Measurements from ENCODE around the gene GNAL. TPM values are rescaled to one million over a fixed set of nuclear protein-coding genes. Genes with fewer than 3 reads are reported as not detected.

GNAL gene
- total RNA-seq, 2 experiments from 2014 or later, result 0.11 to 0.19 TPM

DNA sequence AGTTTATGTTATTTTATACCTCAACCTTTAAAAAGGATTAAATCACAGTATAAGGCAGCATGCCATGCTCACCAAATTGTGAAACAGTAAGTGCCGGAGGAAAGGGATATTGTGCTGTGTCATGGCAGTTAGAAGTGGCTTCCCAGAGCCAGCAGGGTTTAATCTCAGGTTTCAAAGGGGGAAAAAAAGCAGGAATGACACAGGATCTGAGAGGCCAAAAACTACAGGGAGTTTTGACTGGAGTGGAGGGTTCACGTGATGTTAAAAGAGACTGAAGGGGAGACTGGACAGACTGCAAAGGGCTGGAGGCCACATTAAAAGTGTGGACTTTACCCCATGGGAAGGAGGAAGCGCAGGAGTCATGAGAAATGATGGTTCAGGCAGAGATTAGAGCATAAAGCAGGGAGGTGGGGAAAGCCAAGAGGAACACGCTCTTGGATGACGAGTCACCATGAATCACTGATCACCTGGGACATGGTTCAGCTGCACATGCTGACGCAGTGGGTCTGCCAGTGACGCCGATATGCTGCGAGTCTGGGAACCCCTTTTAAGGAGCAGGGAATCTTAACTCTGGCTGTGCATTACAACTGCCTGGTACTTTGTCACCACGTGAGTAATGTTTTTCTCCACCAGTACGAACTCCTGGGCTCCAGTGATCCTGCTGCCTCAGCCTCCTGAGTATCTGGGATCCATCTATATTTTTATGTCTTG is 168.3 kb downstream of the GNAL start:
- peaks cover 12% of the 10 kb centered on the region for H3K4me1 ChIP-seq (ENCODE audit: insufficient read depth, low read length)
- Mint-ChIP-seq H3K4me1 (ENCODE audit: low read depth) (peaks cover 27% of the 10 kb centered on the region), H3K9me3 (no peaks in the 10 kb centered on the region), H3K27me3 (no peaks in the 10 kb centered on the region), H3K36me3 (ENCODE audit: low read depth) (peaks cover 10% of the 10 kb centered on the region), H3K4me3 (no peak overlapping the region), H3K27ac (peak overlapping the region; percentile 6)
- no peak overlapping the region for H3K4me3 ChIP-seq (ENCODE audit: low read length)
- peak in 2 of 14 experiments; percentile 65 to 75 for DNase-seq
- H3K27me3 ChIP-seq (ENCODE audit: control insufficient read depth in 1 of 2, insufficient read depth in 2 of 2, low read length in 2 of 2), result no peaks in the 10 kb centered on the region
- ChIA-PET CTCF (no interaction called here), POLR2A (no interaction called here)
- no peaks in the 10 kb centered on the region for H3K9me3 ChIP-seq (ENCODE audit: control insufficient read depth in 1 of 2, insufficient read depth in 1 of 2, low read length in 2 of 2)
- TF ChIP-seq, protein P1, sequence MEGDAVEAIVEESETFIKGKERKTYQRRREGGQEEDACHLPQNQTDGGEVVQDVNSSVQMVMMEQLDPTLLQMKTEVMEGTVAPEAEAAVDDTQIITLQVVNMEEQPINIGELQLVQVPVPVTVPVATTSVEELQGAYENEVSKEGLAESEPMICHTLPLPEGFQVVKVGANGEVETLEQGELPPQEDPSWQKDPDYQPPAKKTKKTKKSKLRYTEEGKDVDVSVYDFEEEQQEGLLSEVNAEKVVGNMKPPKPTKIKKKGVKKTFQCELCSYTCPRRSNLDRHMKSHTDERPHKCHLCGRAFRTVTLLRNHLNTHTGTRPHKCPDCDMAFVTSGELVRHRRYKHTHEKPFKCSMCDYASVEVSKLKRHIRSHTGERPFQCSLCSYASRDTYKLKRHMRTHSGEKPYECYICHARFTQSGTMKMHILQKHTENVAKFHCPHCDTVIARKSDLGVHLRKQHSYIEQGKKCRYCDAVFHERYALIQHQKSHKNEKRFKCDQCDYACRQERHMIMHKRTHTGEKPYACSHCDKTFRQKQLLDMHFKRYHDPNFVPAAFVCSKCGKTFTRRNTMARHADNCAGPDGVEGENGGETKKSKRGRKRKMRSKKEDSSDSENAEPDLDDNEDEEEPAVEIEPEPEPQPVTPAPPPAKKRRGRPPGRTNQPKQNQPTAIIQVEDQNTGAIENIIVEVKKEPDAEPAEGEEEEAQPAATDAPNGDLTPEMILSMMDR (IDR thresholded peaks at IDR 0.05), result no peak
- H3K36me3 ChIP-seq (ENCODE audit: insufficient read depth, low read length), result peaks cover 7% of the 10 kb centered on the region
- no peak for ATAC-seq (ENCODE audit: poor library complexity)
- no peak overlapping the region for H3K27ac ChIP-seq (ENCODE audit: low read depth in 1 of 2, low read length in 2 of 2)
- intact Hi-C loops (cut with DNase I, micrococcal nuclease), result loop anchor here in 1 of 2 experiments (10.0 kb wide), 1 partner anchor 103 kb away; no protein-coding TSS in a partner anchor

DNA sequence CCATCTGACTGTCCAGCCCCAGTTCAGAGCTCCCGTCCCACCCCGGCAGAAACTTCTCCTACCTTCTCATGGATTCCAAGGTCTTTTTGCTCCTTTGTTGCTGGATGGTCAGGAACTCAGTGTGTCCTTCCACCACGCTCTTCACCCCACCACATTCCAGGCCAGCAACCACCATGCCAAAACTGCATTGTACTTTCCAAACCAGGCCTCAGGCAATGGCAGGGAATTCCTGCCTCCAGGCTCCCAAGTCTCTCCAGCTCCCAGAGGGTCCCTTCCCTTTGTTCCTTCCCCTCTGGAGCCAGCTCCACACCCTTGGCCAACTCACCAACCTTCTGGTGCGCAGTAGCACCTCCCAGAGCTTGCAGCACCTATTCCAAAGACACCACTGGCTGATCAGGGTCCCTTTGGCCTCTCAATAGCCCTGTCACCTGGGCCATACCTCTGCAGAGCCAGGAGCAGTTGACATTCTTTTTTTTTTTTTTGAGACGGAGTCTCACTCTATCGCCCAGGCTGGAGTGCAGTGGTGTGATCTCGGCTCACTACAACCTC is 170.3 kb downstream of the GNAL start:
- Mint-ChIP-seq H3K4me1 (ENCODE audit: low read depth) (peaks cover 7% of the 10 kb centered on the region), H3K27ac (no peak overlapping the region)
- TF ChIP-seq, protein P1 (IDR thresholded peaks at IDR 0.05), result no peak

DNA sequence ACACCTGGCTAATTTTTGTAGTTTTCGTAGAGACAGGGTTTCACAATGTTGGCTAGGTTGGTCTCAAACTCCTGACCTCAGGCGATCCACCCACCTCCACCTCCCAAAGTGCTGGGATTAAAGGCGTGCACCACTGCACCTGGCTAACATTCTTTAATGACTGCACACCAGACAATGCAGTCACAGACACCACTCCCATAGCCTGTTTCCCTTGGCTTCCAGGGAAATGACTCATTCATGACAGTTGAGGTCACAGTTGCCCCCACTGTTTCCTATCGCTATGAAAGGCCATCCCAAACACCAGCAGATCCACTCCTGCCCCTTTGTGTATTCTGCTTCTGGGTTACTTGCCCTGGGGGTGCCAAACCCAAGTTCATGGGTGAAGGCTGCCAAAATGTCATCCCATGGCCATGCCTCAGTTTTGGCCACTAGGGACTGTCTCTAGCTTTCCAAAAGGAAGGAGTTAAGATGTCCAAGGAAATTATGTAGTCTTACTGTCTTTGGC is 170.9 kb downstream of the GNAL start:
- TF ChIP-seq, protein P1 (IDR thresholded peaks at IDR 0.05), result no peak

More for the DNA sequence above, 170.3 kb downstream of the GNAL start:
- peaks cover 2% of the 10 kb centered on the region for H3K4me1 ChIP-seq (ENCODE audit: insufficient read depth, low read length)
- intact Hi-C loops (cut with DNase I, micrococcal nuclease), result loop anchor here in 1 of 2 experiments (10.0 kb wide), 1 partner anchor 105 kb away; no protein-coding TSS in a partner anchor
- no peak overlapping the region for H3K4me3 ChIP-seq (ENCODE audit: low read length)
- ChIA-PET POLR2A (interaction anchor here (0.6 kb wide), 1 partner anchor 49 kb away, joined by 3 read pairs; no protein-coding TSS in a partner anchor), CTCF (no interaction called here)
- H3K36me3 ChIP-seq (ENCODE audit: insufficient read depth, low read length), result peaks cover 3% of the 10 kb centered on the region
- no peak overlapping the region for H3K4me3 Mint-ChIP-seq
- no peak for DNase-seq
- H3K9me3 ChIP-seq (ENCODE audit: control insufficient read depth in 1 of 2, insufficient read depth in 1 of 2, low read length in 2 of 2), result no peaks in the 10 kb centered on the region
- no peak for ATAC-seq (ENCODE audit: poor library complexity)
- no peaks in the 10 kb centered on the region for H3K9me3 Mint-ChIP-seq
- H3K27ac ChIP-seq (ENCODE audit: low read depth in 1 of 2, low read length in 2 of 2), result no peak overlapping the region
- peaks cover 9% of the 10 kb centered on the region for H3K36me3 Mint-ChIP-seq (ENCODE audit: low read depth)
- H3K27me3 Mint-ChIP-seq, result no peaks in the 10 kb centered on the region
- no peaks in the 10 kb centered on the region for H3K27me3 ChIP-seq (ENCODE audit: control insufficient read depth in 1 of 2, insufficient read depth in 2 of 2, low read length in 2 of 2)

More for the DNA sequence above, 170.9 kb downstream of the GNAL start:
- Mint-ChIP-seq H3K27me3 (no peaks in the 10 kb centered on the region), H3K27ac (no peak overlapping the region), H3K36me3 (ENCODE audit: low read depth) (peaks cover 6% of the 10 kb centered on the region), H3K9me3 (no peaks in the 10 kb centered on the region), H3K4me1 (ENCODE audit: low read depth) (peaks cover 5% of the 10 kb centered on the region), H3K4me3 (no peak overlapping the region)
- H3K36me3 ChIP-seq (ENCODE audit: insufficient read depth, low read length), result peaks cover under 1% of the 10 kb centered on the region
- H3K4me3 ChIP-seq (ENCODE audit: low read length), result no peak overlapping the region
- H3K4me1 ChIP-seq (ENCODE audit: insufficient read depth, low read length), result no peaks in the 10 kb centered on the region
- intact Hi-C loops (cut with DNase I, micrococcal nuclease), result loop anchor here in 1 of 2 experiments (10.0 kb wide), 1 partner anchor 105 kb away; no protein-coding TSS in a partner anchor
- no peaks in the 10 kb centered on the region for H3K9me3 ChIP-seq (ENCODE audit: control insufficient read depth in 1 of 2, insufficient read depth in 1 of 2, low read length in 2 of 2)
- ATAC-seq (ENCODE audit: poor library complexity) (no peak), DNase-seq (peak in 1 of 14 experiments; percentile 28)
- ChIA-PET POLR2A (no interaction called here), CTCF (no interaction called here)
- H3K27me3 ChIP-seq (ENCODE audit: control insufficient read depth in 1 of 2, insufficient read depth in 2 of 2, low read length in 2 of 2), result no peaks in the 10 kb centered on the region
- H3K27ac ChIP-seq (ENCODE audit: low read depth in 1 of 2, low read length in 2 of 2), result no peak overlapping the region
